Hepatocyte (in vitro differentiated cells): ENCODE data around the gene RALGAPB.

ENCODE experiments used
- EZH2 ChIP-seq: fragments of 200-600 bp; sonication (generic); IDR thresholded peaks from 2 replicates; pipeline ENCODE4 v1.6.1; 2016; ENCODE audit warnings: antibody characterized with exemption, mild to moderate bottlenecking, borderline replicate concordance
- TF ChIP-seq, protein P1 (sequence below): fragments of 200-600 bp; sonication (generic); IDR thresholded peaks from 2 replicates; pipeline ENCODE4 v1.5.1; 2016; ENCODE audit warnings: antibody characterized with exemption, mild to moderate bottlenecking; ENCODE audit not compliant: poor library complexity

- TF ChIP-seq, protein P1, sequence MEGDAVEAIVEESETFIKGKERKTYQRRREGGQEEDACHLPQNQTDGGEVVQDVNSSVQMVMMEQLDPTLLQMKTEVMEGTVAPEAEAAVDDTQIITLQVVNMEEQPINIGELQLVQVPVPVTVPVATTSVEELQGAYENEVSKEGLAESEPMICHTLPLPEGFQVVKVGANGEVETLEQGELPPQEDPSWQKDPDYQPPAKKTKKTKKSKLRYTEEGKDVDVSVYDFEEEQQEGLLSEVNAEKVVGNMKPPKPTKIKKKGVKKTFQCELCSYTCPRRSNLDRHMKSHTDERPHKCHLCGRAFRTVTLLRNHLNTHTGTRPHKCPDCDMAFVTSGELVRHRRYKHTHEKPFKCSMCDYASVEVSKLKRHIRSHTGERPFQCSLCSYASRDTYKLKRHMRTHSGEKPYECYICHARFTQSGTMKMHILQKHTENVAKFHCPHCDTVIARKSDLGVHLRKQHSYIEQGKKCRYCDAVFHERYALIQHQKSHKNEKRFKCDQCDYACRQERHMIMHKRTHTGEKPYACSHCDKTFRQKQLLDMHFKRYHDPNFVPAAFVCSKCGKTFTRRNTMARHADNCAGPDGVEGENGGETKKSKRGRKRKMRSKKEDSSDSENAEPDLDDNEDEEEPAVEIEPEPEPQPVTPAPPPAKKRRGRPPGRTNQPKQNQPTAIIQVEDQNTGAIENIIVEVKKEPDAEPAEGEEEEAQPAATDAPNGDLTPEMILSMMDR: no peak
- no peak for TF ChIP-seq EZH2
Observed at GRCh38 chr20:38477747-38478146, 5.1 kb downstream of the RALGAPB start.
